ENCODE measurements around the gene ZIC4.

Gene ZIC4

DNA sequence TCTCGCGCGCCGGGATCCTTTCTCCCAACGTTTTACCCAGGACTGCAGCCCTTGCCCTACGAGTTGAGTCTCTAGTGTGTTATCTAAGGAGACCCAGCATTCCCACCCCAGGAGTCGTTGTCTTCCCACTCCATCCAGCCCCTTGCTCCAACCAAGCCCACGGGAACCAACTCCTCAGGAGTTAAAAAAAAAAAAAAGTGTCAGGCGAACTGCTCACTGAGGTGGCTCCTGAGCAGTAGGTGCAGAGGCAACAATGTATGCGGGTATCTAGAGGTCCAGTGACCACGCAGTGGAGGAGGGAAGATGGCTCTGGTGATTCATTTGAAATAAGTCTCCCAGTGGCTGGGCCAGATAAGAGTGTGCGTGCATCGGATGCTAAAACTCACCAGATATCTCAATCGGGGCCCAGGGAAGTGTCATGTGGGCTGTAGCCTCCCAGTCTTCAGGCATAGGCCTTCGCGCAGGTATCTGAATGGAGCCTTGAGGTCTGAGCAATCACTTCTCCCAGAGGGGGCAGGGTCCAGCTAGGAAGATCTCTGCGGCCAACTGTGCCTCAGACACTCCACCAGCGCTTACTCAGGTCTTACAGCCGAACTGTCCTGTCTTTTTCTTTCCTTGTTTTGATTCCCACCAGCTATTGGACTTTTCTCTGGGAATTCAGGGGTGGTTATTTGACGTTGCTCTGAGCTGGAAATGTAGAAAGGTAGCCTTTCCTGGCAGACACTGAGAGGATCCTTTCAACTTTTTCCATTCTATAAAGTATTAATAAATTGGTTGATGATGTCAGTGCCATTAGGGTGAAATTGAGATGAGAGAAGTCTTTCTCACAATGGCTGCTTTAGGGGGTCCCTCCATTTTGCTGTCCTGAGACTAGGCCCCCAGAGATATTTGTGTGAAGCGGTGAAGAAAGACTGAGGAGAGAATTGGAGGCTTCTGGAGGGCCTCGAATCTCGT, 21.0 kb downstream of the ZIC4 start:
- H3K27me3 ChIP-seq (ENCODE audit: control insufficient read depth in 5 of 5, insufficient read depth in 4 of 5, low read length in 5 of 5), result peaks cover 49 to 88% (median 73%) of the 10 kb centered on the region in 5 donors
- H3K9ac ChIP-seq (ENCODE audit: low read length in 5 of 5), result no peak overlapping the region
- no peak overlapping the region for H3K4me3 ChIP-seq (ENCODE audit: low read depth in 1 of 5, low read length in 5 of 5)

DNA sequence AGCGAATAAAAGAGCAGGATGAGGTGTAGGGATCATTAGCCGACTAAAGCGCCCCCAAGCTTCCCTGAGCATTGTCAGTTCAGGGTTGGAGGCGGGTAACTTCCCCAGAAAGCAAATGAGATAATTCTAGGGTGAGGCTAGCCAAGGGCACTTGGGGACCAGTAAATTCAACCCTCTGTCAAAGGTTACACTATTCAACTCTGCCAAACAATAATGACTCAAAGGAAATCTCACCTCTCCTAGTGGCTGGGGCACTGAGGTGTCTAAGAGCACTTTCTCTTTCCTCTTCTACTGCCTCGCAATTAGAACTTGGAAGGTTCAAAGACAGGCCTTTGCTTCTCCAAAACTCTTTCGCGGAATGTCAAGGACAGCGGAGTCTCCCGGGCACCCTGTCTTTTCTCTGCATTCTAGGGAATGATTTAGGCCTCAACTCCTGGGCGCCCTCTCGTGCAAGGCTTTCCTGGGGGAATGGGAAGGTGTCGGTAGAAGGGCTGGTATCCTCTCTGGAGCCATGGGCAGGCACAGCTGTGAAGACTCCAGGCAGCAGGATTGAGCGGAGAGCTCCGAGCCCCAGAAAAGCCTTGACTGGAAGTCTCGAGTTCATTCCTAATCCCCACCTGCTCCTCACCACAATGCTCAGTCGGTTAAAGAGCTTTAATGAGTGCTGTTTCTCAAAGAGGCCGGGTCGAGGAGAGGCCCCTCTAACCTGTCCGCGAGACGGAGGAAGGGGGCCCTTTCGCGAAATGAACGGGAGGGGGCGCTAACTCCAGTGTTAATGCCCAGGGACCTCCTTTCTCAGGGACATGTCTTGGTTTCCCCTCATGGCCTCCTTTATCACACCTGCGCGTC, 21.9 kb downstream of the ZIC4 start:
- H3K4me1 ChIP-seq (ENCODE audit: control insufficient read depth in 5 of 5, insufficient read depth in 5 of 5, low read length in 5 of 5), result no peaks in the 10 kb centered on the region
- no peak overlapping the region for H3K9ac ChIP-seq (ENCODE audit: low read length in 5 of 5)
- peaks cover 50 to 88% (median 73%) of the 10 kb centered on the region in 5 donors for H3K27me3 ChIP-seq (ENCODE audit: control insufficient read depth in 5 of 5, insufficient read depth in 4 of 5, low read length in 5 of 5)
- H3K27ac ChIP-seq (ENCODE audit: low read depth, low read length), result no peak overlapping the region
- no peaks in the 10 kb centered on the region for H3K36me3 ChIP-seq (ENCODE audit: control insufficient read depth in 5 of 5, insufficient read depth in 5 of 5, low read length in 5 of 5)
- H3K4me3 ChIP-seq (ENCODE audit: low read depth in 1 of 5, low read length in 5 of 5), result no peak overlapping the region
- peaks cover 0 to 2% (median 0%) of the 10 kb centered on the region in 5 donors for H3K9me3 ChIP-seq (ENCODE audit: control insufficient read depth in 5 of 5, low read length in 5 of 5)

More for the DNA sequence above, 21.0 kb downstream of the ZIC4 start:
- H3K9me3 ChIP-seq (ENCODE audit: control insufficient read depth in 5 of 5, low read length in 5 of 5), result peaks cover 0 to 2% (median 0%) of the 10 kb centered on the region in 5 donors
- no peak overlapping the region for H3K27ac ChIP-seq (ENCODE audit: low read depth, low read length)
- no peaks in the 10 kb centered on the region for H3K36me3 ChIP-seq (ENCODE audit: control insufficient read depth in 5 of 5, insufficient read depth in 5 of 5, low read length in 5 of 5)
- no peaks in the 10 kb centered on the region for H3K4me1 ChIP-seq (ENCODE audit: control insufficient read depth in 5 of 5, insufficient read depth in 5 of 5, low read length in 5 of 5)

DNA sequence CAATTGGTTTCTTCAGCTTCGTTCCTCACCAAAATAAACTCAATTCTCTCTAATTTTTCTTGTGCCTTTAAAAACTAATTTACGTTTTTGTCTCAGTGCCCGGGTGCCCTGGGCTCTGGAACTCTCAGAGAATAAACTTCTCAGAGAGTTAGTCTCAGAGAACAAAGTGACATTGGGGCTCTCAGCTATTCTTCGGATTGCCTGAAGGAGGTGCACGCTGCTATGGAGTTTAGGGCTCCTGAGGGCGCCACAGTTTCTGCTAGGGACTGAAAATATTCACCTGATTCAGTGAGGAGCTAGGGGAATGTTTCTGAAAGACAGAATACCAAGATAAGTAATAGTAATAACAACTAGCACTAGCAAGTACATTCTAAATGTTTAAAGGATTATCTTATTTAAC, 22.7 kb downstream of the ZIC4 start:
- H3K27ac ChIP-seq (ENCODE audit: low read depth, low read length), result no peak overlapping the region
- H3K9me3 ChIP-seq (ENCODE audit: control insufficient read depth in 5 of 5, low read length in 5 of 5), result peaks cover 0 to 2% (median 0%) of the 10 kb centered on the region in 5 donors
- no peaks in the 10 kb centered on the region for H3K36me3 ChIP-seq (ENCODE audit: control insufficient read depth in 5 of 5, insufficient read depth in 5 of 5, low read length in 5 of 5)
- H3K4me1 ChIP-seq (ENCODE audit: control insufficient read depth in 5 of 5, insufficient read depth in 5 of 5, low read length in 5 of 5), result no peaks in the 10 kb centered on the region
- no peak overlapping the region for H3K9ac ChIP-seq (ENCODE audit: low read length in 5 of 5)
- H3K27me3 ChIP-seq (ENCODE audit: control insufficient read depth in 5 of 5, insufficient read depth in 4 of 5, low read length in 5 of 5), result peaks cover 43 to 88% (median 69%) of the 10 kb centered on the region in 5 donors
- H3K4me3 ChIP-seq (ENCODE audit: low read depth in 1 of 5, low read length in 5 of 5), result no peak overlapping the region

DNA sequence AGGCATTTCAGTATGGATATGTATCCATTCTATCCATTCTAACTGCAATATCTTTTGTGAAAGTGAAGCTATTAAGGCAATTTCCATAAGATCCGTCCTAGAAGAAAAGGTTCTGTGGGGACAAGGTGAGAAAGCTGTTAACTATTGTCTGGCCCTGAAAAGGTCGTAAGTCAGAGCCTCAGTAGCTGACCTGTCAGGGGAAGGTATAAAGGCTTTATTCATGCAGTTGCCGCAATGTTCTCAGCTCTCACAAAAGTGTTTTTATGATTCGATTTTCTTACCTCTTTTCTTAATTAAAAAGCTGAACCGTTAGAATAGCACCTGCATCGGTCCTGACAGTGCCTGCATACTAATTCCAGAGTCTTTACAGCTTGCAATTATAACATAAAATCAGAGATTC, 24.7 kb downstream of the ZIC4 start:
- Histone ChIP-seq H3K9ac (ENCODE audit: low read length in 5 of 5) (no peak overlapping the region), H3K27me3 (ENCODE audit: control insufficient read depth in 5 of 5, insufficient read depth in 4 of 5, low read length in 5 of 5) (peaks cover 42 to 86% (median 68%) of the 10 kb centered on the region in 5 donors), H3K4me3 (ENCODE audit: low read depth in 1 of 5, low read length in 5 of 5) (no peak overlapping the region), H3K9me3 (ENCODE audit: control insufficient read depth in 5 of 5, low read length in 5 of 5) (peaks cover 0 to 4% (median 0%) of the 10 kb centered on the region in 5 donors), H3K36me3 (ENCODE audit: control insufficient read depth in 5 of 5, insufficient read depth in 5 of 5, low read length in 5 of 5) (no peaks in the 10 kb centered on the region), H3K4me1 (ENCODE audit: control insufficient read depth in 5 of 5, insufficient read depth in 5 of 5, low read length in 5 of 5) (peaks cover 0 to 10% (median 0%) of the 10 kb centered on the region in 5 donors), H3K27ac (ENCODE audit: low read depth, low read length) (no peak overlapping the region)

DNA sequence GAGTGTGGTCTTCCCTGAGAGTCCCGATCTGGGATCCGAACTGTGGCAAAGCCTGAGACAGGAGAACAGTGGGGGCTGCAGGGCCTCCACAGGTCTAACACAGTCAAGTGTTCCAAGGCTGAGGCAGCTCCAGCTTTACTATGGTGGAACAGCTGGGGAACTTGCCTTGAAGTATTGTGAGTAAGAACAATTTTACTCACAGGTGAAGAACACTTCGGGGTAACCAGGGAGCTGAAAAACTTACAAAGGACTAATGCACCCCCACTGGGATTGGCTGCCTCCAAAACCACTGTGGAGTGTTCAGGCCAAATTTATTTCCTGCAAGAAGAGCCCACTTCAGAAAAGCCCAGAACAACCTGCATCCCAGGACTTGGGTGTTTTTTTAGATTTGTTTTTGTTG, 25.4 kb downstream of the ZIC4 start:
- peaks cover 0 to 4% (median 0%) of the 10 kb centered on the region in 5 donors for H3K9me3 ChIP-seq (ENCODE audit: control insufficient read depth in 5 of 5, low read length in 5 of 5)
- H3K9ac ChIP-seq (ENCODE audit: low read length in 5 of 5), result no peak overlapping the region
- no peaks in the 10 kb centered on the region for H3K36me3 ChIP-seq (ENCODE audit: control insufficient read depth in 5 of 5, insufficient read depth in 5 of 5, low read length in 5 of 5)
- H3K27me3 ChIP-seq (ENCODE audit: control insufficient read depth in 5 of 5, insufficient read depth in 4 of 5, low read length in 5 of 5), result peaks cover 39 to 85% (median 67%) of the 10 kb centered on the region in 5 donors
- H3K4me1 ChIP-seq (ENCODE audit: control insufficient read depth in 5 of 5, insufficient read depth in 5 of 5, low read length in 5 of 5), result peaks cover 0 to 10% (median 0%) of the 10 kb centered on the region in 5 donors
- no peak overlapping the region for H3K27ac ChIP-seq (ENCODE audit: low read depth, low read length)
- no peak overlapping the region for H3K4me3 ChIP-seq (ENCODE audit: low read depth in 1 of 5, low read length in 5 of 5)

DNA sequence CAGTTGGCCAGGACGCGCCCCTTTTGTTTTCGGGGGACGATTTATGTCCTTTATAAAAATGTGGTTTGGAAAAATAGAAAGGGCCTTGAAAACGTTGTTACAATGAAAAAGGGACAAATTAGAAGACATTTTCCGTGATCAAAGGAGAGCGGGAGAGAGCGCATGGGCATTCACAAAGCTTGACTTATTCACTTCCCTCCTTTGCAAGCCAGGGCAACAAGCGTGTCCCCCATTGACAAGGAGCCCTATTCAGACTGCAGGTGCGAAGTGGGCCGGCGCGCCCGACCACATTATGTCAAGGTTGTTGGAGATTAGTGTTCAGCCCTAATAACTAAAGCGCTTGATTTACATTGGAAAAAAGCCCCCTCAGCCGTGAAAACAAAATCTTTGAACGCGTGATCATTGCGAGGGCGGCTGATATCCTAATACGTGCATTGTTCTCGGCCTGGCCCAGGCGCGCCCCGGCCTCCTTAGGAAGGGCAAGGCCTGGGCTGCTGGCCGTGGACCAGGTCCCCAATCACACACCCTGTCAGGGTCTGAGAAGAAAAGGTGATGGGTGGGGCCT, 25.9 kb downstream of the ZIC4 start:
- H3K27ac ChIP-seq (ENCODE audit: low read depth, low read length), result no peak overlapping the region
- no peak overlapping the region for H3K4me3 ChIP-seq (ENCODE audit: low read depth in 1 of 5, low read length in 5 of 5)
- no peak overlapping the region for H3K9ac ChIP-seq (ENCODE audit: low read length in 5 of 5)
- peaks cover 0 to 10% (median 0%) of the 10 kb centered on the region in 5 donors for H3K4me1 ChIP-seq (ENCODE audit: control insufficient read depth in 5 of 5, insufficient read depth in 5 of 5, low read length in 5 of 5)
- H3K27me3 ChIP-seq (ENCODE audit: control insufficient read depth in 5 of 5, insufficient read depth in 4 of 5, low read length in 5 of 5), result peaks cover 38 to 83% (median 65%) of the 10 kb centered on the region in 5 donors
- no peaks in the 10 kb centered on the region for H3K36me3 ChIP-seq (ENCODE audit: control insufficient read depth in 5 of 5, insufficient read depth in 5 of 5, low read length in 5 of 5)
- H3K9me3 ChIP-seq (ENCODE audit: control insufficient read depth in 5 of 5, low read length in 5 of 5), result peaks cover 0 to 4% (median 0%) of the 10 kb centered on the region in 5 donors

- Histone ChIP-seq H3K4me3 (ENCODE audit: low read depth in 1 of 5, low read length in 5 of 5) (no peak overlapping the region), H3K27me3 (ENCODE audit: control insufficient read depth in 5 of 5, insufficient read depth in 4 of 5, low read length in 5 of 5) (peaks cover 40 to 81% (median 60%) of the 10 kb centered on the region in 5 donors), H3K4me1 (ENCODE audit: control insufficient read depth in 5 of 5, insufficient read depth in 5 of 5, low read length in 5 of 5) (peaks cover 0 to 10% (median 0%) of the 10 kb centered on the region in 5 donors), H3K9me3 (ENCODE audit: control insufficient read depth in 5 of 5, low read length in 5 of 5) (peaks cover 0 to 4% (median 0%) of the 10 kb centered on the region in 5 donors), H3K27ac (ENCODE audit: low read depth, low read length) (no peak overlapping the region), H3K9ac (ENCODE audit: low read length in 5 of 5) (no peak overlapping the region), H3K36me3 (ENCODE audit: control insufficient read depth in 5 of 5, insufficient read depth in 5 of 5, low read length in 5 of 5) (no peaks in the 10 kb centered on the region)
Measured at GRCh38 chr3:147379651-147380050, 26.7 kb downstream of the ZIC4 start.

- peaks cover 44 to 79% (median 60%) of the 10 kb centered on the region in 5 donors for H3K27me3 ChIP-seq (ENCODE audit: control insufficient read depth in 5 of 5, insufficient read depth in 4 of 5, low read length in 5 of 5)
- H3K27ac ChIP-seq (ENCODE audit: low read depth, low read length), result no peak overlapping the region
- H3K4me3 ChIP-seq (ENCODE audit: low read depth in 1 of 5, low read length in 5 of 5), result no peak overlapping the region
Measured at GRCh38 chr3:147377412-147378367, 28.7 kb downstream of the ZIC4 start.

GRCh38 chr3:147373301-147373700, 33.0 kb downstream of the ZIC4 start:
- Histone ChIP-seq H3K9ac (ENCODE audit: low read length in 5 of 5) (no peak overlapping the region), H3K27ac (ENCODE audit: low read depth, low read length) (no peak overlapping the region), H3K4me1 (ENCODE audit: control insufficient read depth in 5 of 5, insufficient read depth in 5 of 5, low read length in 5 of 5) (peaks cover 0 to 8% (median 0%) of the 10 kb centered on the region in 5 donors), H3K9me3 (ENCODE audit: control insufficient read depth in 5 of 5, low read length in 5 of 5) (peaks cover 0 to 4% (median 0%) of the 10 kb centered on the region in 5 donors), H3K27me3 (ENCODE audit: control insufficient read depth in 5 of 5, insufficient read depth in 4 of 5, low read length in 5 of 5) (peaks cover 43 to 77% (median 73%) of the 10 kb centered on the region in 5 donors), H3K36me3 (ENCODE audit: control insufficient read depth in 5 of 5, insufficient read depth in 5 of 5, low read length in 5 of 5) (no peaks in the 10 kb centered on the region), H3K4me3 (ENCODE audit: low read depth in 1 of 5, low read length in 5 of 5) (no peak overlapping the region)

More at GRCh38 chr3:147377412-147378367, 28.7 kb downstream of the ZIC4 start:
- Histone ChIP-seq H3K36me3 (ENCODE audit: control insufficient read depth in 5 of 5, insufficient read depth in 5 of 5, low read length in 5 of 5) (no peaks in the 10 kb centered on the region), H3K9me3 (ENCODE audit: control insufficient read depth in 5 of 5, low read length in 5 of 5) (peaks cover 0 to 4% (median 0%) of the 10 kb centered on the region in 5 donors), H3K9ac (ENCODE audit: low read length in 5 of 5) (no peak overlapping the region), H3K4me1 (ENCODE audit: control insufficient read depth in 5 of 5, insufficient read depth in 5 of 5, low read length in 5 of 5) (peaks cover 0 to 10% (median 0%) of the 10 kb centered on the region in 5 donors)
